Endothelial cell (in vitro differentiated cells): Measurements from ENCODE around the gene CFAP61. TPM values are rescaled to one million over a fixed set of nuclear protein-coding genes. Genes with fewer than 3 reads are reported as not detected.

Experiments used
- DNase-seq: peaks from one replicate; pipeline ENCODE4 v3.0.0; 2021; ENCODE audit warnings: low spot score
- H3K27ac Mint-ChIP-seq: one replicate; pipeline ENCODE4 v1.8.0; 2021; ENCODE audit warnings: mixed read lengths, inconsistent platforms; ENCODE audit not compliant: unreplicated experiment
- H3K27me3 Mint-ChIP-seq: one replicate; pipeline ENCODE4 v1.8.0; 2021; ENCODE audit warnings: mild to moderate bottlenecking, moderate library complexity, mixed read lengths, inconsistent platforms; ENCODE audit not compliant: unreplicated experiment
- H3K36me3 Mint-ChIP-seq: one replicate; pipeline ENCODE4 v1.8.0; 2021; ENCODE audit warnings: mild to moderate bottlenecking, low read depth, mixed read lengths, inconsistent platforms; ENCODE audit not compliant: unreplicated experiment
- H3K4me1 Mint-ChIP-seq: one replicate; pipeline ENCODE4 v1.8.0; 2021; ENCODE audit warnings: mild to moderate bottlenecking, mixed read lengths, inconsistent platforms; ENCODE audit not compliant: unreplicated experiment
- H3K4me3 Mint-ChIP-seq: one replicate; pipeline ENCODE4 v1.8.0; 2021; ENCODE audit warnings: mild to moderate bottlenecking, mixed read lengths, inconsistent platforms; ENCODE audit not compliant: unreplicated experiment
- H3K9me3 Mint-ChIP-seq: one replicate; pipeline ENCODE4 v1.8.0; 2021; ENCODE audit warnings: mixed read lengths, inconsistent platforms; ENCODE audit not compliant: unreplicated experiment
- total RNA-seq: library from RNA; stranded (reverse); fragmentation: NEBNext Ultra II Directional; extraction: Animal tissue kit (Norgen Biotek cat#: 25700); gene quantifications from one replicate; pipeline ENCODE4 v1.2.1, GENCODE V29; 2021; ENCODE audit not compliant: unreplicated experiment
- TF ChIP-seq, protein P1 (sequence below): fragments of 200-600 bp; sonication (generic); IDR thresholded peaks from one replicate; pipeline ENCODE4 v1.5.0; 2021; ENCODE audit warnings: antibody characterized with exemption; ENCODE audit not compliant: unreplicated experiment

The CFAP61 gene
- total RNA-seq, 1 donor from 2014 or later, result not detected

- TF ChIP-seq, protein P1, sequence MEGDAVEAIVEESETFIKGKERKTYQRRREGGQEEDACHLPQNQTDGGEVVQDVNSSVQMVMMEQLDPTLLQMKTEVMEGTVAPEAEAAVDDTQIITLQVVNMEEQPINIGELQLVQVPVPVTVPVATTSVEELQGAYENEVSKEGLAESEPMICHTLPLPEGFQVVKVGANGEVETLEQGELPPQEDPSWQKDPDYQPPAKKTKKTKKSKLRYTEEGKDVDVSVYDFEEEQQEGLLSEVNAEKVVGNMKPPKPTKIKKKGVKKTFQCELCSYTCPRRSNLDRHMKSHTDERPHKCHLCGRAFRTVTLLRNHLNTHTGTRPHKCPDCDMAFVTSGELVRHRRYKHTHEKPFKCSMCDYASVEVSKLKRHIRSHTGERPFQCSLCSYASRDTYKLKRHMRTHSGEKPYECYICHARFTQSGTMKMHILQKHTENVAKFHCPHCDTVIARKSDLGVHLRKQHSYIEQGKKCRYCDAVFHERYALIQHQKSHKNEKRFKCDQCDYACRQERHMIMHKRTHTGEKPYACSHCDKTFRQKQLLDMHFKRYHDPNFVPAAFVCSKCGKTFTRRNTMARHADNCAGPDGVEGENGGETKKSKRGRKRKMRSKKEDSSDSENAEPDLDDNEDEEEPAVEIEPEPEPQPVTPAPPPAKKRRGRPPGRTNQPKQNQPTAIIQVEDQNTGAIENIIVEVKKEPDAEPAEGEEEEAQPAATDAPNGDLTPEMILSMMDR, result no peak
- no peak for DNase-seq
- Mint-ChIP-seq H3K27me3 (no peaks in the 10 kb centered on the region), H3K4me3 (no peak overlapping the region), H3K27ac (no peak overlapping the region), H3K4me1 (no peaks in the 10 kb centered on the region), H3K36me3 (no peaks in the 10 kb centered on the region), H3K9me3 (no peaks in the 10 kb centered on the region)
Measured at GRCh38 chr20:20184149-20184548, 131.8 kb downstream of the CFAP61 start.

DNA sequence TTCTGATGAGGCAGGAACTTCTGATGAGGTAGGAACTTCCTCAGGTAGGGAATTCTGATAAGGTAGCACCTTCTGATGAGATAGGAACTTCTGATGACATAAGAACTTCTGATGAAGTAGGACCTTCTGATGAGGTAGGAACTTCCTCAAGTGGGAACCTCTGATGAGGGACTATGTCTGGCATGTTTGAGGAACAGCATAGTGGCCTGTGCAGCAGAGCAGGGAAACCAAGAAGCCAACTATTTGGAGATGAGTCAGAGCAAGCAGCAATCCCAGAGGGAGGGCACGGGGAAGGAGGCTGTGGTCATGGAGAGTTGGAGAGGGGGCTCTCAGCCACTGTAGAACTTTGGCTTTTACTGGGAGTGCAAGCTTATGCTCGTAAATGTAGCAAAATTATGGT is 132.4 kb downstream of the CFAP61 start:
- no peaks in the 10 kb centered on the region for H3K4me1 Mint-ChIP-seq
- no peaks in the 10 kb centered on the region for H3K27me3 Mint-ChIP-seq
- no peak overlapping the region for H3K4me3 Mint-ChIP-seq
- no peaks in the 10 kb centered on the region for H3K36me3 Mint-ChIP-seq
- no peak for DNase-seq
- H3K27ac Mint-ChIP-seq, result no peak overlapping the region
- no peaks in the 10 kb centered on the region for H3K9me3 Mint-ChIP-seq
- TF ChIP-seq, protein P1, result no peak

- Mint-ChIP-seq H3K9me3 (no peaks in the 10 kb centered on the region), H3K27me3 (no peaks in the 10 kb centered on the region), H3K4me1 (no peaks in the 10 kb centered on the region), H3K27ac (no peak overlapping the region), H3K4me3 (no peak overlapping the region), H3K36me3 (no peaks in the 10 kb centered on the region)
- TF ChIP-seq, protein P1, result no peak
- no peak for DNase-seq
Measured at GRCh38 chr20:20188647-20189046, 136.3 kb downstream of the CFAP61 start.

DNA sequence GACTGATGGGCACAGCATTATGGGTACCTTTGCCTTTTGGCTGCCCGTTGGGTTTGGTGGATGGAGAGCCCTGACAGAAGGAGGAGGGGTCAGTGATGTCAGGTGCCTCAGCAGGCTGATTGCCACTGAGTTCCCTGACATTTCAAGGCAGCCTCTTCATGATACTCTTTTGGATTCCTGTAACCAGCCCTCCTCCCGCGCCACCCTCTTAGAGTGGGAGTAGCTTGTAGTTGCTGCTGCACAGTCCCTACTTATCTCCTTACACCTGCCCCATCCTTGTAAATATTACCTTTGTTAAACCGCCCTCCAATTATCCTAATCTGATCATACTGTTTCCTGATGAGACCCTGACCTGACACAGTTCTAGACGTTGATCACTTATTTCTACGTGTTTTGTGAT is 140.0 kb downstream of the CFAP61 start:
- H3K9me3 Mint-ChIP-seq, result no peaks in the 10 kb centered on the region
- H3K27me3 Mint-ChIP-seq, result no peaks in the 10 kb centered on the region
- no peaks in the 10 kb centered on the region for H3K36me3 Mint-ChIP-seq
- H3K4me1 Mint-ChIP-seq, result no peaks in the 10 kb centered on the region
- TF ChIP-seq, protein P1, result no peak
- no peak overlapping the region for H3K27ac Mint-ChIP-seq
- no peak for DNase-seq
- H3K4me3 Mint-ChIP-seq, result no peak overlapping the region

- no peak overlapping the region for H3K27ac Mint-ChIP-seq
- no peaks in the 10 kb centered on the region for H3K27me3 Mint-ChIP-seq
- H3K4me3 Mint-ChIP-seq, result no peak overlapping the region
- no peak for DNase-seq
- no peaks in the 10 kb centered on the region for H3K4me1 Mint-ChIP-seq
- H3K36me3 Mint-ChIP-seq, result no peaks in the 10 kb centered on the region
- TF ChIP-seq, protein P1, result no peak
- no peaks in the 10 kb centered on the region for H3K9me3 Mint-ChIP-seq
Measured at GRCh38 chr20:20195021-20195705, 142.8 kb downstream of the CFAP61 start.
